NCI-H128 (cell line): ENCODE measurements around the gene TAGLN.
"Not testable (repeated sequence)": the region's sequence is repeated elsewhere in the genome, so short reads cannot be mapped to it uniquely, and the experiment has no call there.

ENCODE experiments used
- DNase-seq: peaks from one replicate; lab custom pipeline; 2025; ENCODE audit not compliant: unreplicated experiment; lab: John Stamatoyannopoulos, UW

Gene TAGLN

DNA sequence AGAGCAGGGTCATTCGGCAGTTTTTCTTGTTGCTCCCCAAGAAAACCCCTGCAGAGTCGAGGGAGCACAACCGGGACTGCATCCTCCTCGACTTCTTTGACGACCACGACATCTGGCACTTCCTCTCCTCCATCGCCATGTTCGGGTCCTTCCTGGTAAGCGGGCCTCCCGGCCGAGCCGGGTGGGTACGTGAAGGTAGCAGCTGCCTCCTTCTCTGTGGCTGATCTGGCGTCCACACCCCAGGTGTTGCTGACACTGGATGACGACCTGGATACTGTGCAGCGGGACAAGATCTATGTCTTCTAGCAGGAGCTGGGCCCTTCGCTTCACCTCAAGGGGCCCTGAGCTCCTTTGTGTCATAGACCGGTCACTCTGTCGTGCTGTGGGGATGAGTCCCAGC is 3.4 kb upstream of the TAGLN start:
- DNase-seq: no peak

DNA sequence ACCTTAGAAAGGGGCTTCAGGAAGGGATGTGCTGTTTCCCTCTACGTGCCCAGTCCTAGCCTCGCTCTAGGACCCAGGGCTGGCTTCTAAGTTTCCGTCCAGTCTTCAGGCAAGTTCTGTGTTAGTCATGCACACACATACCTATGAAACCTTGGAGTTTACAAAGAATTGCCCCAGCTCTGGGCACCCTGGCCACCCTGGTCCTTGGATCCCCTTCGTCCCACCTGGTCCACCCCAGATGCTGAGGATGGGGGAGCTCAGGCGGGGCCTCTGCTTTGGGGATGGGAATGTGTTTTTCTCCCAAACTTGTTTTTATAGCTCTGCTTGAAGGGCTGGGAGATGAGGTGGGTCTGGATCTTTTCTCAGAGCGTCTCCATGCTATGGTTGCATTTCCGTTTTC is 2.2 kb upstream of the TAGLN start:
- DNase-seq: no peak

DNA sequence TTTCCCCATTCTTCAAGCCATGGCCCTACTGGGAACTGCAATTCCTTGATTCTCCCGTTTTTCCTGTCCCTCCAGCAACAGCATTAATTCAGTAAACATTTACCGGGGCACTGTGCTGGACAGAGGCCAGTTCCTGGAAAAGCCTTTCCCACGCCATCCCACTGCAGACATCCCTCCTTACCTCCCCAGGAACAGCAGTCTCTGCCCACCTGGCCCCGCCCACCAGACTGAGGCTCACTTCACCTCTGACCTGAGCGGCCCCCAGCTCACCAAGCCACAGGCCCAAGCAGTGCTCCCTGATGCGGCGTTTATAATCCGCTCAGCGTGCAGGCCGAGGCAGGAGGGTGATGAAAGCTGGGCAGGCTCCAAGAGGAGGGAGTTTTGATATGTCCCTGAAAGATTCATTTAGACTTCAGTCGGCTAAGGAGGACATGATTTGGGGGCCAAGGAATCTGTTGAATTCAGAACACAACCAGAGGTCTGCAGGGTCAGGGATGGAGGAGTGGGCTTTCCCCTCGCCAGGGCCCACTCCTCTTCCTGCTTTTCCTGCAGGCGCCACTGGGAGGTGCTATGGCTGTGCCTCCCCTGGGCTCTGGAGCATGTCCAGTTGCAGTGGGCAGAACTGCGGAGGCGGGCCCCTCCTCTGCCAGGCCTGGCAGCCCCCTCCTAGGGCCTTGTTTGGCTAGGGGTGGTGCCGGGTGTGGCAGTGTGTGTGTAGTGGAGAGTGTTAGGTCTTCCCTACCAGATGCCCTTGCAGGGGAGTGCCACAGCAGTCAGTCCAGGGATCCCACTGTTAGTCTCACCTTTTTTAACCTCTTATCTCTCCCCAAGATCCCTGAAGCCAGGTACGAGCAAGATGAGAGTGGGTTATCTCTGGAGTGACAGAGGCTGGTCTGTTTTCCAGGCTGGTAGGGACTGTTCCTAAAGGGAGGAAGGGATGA is 1.4 kb upstream of the TAGLN start:
- DNase-seq: no peak

DNA sequence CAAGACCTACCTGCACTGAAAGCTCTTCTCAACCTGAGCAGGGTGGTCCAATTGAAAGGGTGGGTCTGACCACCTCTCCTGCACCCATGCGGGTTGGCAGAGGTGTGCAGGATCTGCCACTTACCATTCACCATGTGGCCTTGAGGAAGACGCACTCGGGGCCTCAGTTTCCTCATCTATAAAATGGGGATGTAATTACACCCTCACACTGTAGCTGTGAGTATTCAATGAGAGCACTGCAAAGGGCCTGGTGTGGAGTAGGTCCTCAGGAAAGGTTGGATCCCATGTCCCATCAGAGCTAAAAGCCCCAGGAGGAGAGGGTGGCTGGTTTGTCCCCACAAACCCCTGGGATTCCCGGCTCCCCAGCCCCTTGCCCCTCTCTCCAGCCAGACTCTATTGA is 557 bp upstream of the TAGLN start:
- no peak for DNase-seq

DNA sequence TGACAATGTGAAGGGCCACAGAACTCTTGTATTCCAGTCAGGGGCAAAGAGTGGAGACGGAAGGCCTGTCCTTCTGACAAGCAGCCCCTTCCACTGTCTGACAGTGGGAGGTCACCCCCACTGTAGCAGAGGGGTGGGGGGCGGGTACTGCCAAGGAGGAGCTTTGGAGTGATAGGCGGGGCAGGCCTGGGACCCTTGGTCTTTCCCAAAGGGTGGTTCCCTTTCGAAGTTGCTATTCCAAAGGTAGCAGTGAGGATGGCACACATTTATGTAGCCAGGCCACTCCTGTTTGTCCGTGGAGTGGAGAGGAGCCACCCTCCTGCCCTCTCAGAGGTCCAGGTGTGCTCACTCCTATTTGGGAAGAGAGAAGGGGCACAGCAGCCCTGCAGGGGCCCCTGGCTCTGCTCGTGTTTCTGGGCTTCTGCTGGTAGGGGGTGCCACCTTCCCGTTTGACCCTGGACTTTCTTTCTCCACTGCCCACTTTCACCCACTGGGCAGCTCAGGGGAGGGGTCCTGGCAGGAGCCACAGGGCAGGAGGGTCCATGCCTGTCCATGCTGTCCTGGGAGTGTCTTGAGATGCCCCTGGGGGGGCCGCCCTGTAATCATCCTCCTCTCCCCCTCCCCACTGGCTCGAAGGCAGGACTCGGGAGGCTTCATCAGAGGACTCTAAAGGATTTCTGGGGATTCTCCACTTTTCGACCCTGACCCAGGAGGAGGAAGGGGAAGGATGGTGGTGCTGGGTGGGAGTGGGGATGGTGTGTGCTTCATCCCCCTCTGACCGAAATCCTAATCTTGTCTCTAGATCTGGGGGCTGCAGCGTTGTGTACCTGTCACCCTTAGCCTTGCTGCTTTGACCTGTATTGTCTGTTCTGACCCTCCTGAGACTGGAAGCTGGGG is 994 bp downstream of the TAGLN start:
- no peak for DNase-seq

DNA sequence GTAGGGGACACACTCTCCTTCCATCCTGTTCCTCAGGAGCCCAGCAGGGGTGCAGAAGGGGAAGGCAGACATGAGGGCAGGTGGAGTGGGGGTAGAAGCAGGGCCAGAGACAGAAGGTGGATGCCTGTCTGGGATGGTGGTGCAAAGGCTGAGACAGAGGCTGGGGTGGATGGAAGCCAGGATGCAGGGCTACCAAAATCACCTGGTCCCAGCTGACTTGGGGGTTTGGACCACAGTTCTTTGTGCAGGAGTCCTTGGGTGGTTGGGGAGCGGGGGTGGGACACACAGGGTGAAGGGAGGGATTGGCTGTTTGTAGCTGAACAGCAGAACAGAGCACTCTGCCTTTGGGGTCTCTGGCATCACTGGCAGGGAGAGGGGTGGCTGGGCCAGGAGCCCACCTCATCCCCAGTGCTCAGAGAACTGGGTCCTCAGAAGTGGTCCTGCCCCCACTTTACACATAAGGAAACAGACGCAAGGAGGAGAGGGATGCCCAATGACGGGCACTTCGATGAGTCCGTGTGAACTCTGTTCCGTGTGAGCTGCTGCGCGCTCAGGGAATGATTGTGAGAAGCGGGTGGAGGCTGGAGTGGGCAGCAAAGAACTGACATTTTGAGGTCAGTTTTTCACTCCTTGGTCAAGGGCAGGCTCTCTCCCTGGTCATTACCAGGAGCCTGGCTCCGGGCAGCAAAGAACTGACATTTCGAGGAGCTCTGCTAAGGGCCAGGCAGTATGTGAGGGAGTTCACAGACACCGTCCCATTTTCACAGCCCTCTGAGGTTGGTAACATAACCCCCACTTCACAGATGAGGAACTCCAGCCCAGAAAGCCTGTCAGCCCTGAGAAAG is 1.9 kb downstream of the TAGLN start:
- DNase-seq: no peak

DNA sequence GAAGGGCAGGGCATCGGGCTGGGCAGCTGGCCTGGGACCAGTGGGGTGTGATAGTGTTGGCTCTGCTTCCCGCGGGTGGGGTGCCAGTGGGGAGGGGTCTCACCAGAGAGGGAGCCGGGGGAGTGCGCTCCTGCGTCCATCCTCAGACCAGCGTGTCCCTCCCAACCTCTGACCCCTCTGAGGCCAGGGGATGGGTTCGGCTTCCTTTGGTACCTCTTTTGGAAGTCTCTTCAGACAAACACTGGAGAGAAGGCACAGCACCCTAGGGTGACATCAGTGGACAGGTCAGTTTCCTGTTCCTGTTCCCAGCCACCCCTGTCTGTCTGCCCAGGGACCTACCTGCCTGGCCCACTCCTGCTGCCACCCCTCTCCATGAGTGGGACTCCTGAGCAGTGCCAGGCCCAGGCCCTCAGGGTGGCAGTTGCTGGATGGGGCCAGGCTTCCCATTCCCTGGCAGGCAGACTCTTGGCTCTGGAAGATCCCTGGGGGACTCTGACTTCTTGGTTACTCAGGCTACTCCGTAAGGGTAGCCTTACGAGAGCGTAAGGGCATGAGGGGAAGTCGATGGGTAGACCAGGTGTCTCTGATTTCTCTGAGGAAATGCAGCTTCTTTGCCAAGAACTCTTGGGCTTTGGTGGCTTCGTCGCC is 2.6 kb downstream of the TAGLN start:
- DNase-seq: no peak

DNA sequence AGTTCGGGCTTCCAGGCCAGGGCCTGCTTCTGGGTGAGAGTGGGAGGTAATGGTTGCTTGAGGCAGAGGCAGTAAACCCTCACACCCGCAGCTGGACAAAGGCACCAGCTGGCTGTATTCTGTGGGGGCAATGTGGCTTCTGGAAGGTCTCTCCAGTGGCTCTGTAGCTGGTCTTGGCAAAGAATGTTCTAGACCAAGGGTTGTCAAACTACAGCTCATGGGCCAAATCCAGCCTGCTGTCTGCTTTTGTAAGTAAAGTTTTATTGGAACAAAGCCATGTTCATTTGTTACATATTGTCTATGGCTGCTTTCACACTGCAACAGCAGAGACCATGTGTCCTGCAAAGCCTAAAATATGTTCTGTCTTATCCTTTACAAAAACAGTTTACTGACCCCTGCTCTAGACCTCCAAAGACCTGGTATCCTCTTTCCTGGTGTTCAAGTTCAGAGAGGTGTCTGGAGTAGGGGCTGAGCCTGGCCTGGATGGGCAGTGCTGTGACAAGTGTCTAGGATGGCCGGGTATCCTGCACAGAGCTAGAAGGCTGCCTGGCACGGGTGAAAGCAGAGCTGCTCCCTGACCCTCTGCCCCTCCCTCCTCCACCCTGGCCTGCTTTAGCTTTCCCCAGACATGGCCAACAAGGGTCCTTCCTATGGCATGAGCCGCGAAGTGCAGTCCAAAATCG is 3.4 kb downstream of the TAGLN start:
- no peak for DNase-seq

DNA sequence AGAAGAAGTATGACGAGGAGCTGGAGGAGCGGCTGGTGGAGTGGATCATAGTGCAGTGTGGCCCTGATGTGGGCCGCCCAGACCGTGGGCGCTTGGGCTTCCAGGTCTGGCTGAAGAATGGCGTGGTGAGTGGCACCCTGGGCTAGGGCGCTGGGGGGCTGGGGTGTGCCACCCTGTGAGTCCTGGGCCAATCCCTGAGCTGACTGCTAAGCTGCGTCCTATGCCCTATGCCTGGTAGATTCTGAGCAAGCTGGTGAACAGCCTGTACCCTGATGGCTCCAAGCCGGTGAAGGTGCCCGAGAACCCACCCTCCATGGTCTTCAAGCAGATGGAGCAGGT is 3.9 kb downstream of the TAGLN start:
- no peak for DNase-seq

DNA sequence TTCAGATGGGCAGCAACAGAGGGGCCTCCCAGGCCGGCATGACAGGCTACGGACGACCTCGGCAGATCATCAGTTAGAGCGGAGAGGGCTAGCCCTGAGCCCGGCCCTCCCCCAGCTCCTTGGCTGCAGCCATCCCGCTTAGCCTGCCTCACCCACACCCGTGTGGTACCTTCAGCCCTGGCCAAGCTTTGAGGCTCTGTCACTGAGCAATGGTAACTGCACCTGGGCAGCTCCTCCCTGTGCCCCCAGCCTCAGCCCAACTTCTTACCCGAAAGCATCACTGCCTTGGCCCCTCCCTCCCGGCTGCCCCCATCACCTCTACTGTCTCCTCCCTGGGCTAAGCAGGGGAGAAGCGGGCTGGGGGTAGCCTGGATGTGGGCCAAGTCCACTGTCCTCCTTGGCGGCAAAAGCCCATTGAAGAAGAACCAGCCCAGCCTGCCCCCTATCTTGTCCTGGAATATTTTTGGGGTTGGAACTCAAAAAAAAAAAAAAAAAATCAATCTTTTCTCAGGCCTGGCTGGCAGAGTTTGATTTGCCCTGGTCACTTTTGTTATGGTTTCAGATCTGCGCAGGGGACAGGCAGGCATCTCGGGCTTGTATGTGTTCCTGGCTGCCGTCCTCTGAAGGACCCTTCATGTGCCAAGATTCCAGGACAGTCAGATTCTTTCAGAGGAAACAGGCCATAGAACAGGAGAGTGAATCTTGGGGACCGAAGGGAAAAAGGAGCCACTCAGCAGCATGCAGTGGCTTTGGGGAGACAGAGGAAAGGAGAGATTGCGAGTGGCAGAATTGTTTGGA is 5.3 kb downstream of the TAGLN start:
- DNase-seq: no peak

DNA sequence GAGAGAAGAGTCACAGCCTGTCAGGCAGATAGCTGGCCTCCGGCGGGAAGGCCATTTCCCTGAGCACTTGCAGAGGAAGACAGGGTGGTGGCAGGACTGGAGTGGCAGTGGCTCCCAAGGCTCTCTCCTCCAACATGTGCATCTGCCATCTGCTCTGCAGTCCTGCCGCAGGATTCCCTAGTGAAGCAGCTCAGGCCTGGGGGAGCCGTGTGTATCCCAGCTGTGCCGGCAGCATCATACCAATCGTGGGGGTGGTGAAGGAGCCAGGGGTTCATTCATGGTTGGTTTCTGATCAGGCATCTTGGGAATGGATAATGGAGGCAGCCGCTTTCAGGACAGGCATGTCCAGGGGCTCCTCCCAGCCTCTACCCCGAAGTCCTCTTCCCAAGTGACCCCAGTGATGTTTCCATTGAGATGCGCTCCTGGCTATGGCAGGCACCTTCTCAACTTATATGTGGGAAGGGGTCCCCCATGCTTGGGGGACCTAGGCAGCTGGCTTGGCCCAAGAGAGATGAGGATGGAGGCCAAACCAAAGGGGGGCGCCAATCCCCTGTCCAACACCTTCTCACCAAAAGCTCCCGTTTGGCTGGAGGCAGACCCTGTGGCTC is 6.1 kb downstream of the TAGLN start:
- no peak for DNase-seq

DNA sequence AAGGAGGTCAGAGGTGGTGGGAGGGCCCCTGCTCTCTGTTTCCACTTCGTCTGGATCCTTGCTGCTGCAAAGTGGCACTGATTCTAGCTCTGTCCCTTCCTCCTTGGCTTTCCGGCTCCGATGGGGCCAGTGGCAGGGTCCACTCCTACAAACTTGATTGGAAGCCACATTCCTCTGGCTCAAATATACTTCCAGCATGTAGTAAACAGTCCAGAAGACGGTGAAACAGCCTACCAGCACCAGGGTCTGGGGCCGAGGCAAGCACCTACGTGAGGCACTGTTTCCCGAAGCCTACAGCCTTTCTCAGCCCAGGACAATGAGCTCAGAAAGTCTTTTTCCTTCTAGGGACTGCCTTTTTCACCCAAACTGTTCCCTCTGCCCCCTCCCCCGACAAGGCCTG is 6.9 kb downstream of the TAGLN start:
- not testable (repeated sequence) for DNase-seq

DNA sequence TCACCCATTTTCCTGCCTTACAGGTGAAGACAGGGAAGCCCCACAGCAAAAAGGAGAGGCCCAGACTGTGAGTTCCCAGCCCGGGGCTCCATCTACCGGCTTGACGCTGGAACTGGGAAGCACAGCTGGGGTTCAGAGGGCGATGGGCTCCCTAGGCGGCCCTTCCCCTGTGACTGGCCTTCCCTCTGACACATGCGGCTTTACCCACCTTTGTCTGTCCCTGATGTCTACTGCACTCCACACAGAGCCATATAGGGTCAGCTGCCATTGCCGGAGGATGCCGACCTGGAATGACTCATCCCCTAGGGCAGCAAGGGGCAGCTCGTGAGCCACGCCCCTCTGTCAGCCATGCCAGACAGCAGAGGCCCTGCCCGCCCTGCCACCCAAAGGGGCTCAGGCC is 7.7 kb downstream of the TAGLN start:
- not testable (repeated sequence) for DNase-seq

DNA sequence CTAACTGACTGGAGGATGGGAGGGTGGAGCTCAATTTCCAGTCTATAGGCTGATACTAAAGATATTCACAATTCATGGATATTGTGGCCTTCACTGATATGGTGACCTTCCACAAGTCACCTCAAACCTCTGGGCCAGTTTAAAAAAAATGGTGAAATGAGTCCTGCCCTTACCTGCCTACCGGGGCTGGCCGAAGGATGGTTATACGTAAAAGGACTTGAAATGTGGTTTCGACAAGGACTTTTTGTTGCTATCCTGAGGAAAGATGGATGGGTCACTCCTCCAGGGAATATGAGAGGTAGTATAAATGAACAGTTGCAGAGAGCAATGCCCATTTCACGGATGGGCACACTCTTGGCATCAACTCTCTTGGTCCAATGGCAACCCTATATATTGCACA is 8.3 kb downstream of the TAGLN start:
- DNase-seq: not testable (repeated sequence)

DNA sequence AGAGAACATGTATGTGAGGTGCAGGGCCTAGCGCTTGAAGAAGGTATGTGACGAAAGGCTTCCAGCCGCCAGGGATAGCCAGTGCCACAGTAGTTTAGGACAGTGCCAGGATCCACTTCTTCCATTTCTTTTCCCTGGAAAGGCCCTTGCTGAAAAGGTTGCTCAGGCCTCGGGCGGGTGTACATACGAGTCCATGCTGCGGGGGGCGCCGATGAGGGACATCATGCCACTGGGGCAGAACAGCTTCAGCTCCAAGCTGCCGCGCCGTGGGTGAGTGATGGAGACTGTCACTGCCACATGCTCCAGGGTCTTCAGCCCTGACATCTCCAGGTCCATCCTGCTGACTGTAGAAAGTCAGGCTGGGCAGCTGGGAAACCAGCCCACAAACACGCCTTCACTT is 9.5 kb downstream of the TAGLN start:
- not testable (repeated sequence) for DNase-seq

DNA sequence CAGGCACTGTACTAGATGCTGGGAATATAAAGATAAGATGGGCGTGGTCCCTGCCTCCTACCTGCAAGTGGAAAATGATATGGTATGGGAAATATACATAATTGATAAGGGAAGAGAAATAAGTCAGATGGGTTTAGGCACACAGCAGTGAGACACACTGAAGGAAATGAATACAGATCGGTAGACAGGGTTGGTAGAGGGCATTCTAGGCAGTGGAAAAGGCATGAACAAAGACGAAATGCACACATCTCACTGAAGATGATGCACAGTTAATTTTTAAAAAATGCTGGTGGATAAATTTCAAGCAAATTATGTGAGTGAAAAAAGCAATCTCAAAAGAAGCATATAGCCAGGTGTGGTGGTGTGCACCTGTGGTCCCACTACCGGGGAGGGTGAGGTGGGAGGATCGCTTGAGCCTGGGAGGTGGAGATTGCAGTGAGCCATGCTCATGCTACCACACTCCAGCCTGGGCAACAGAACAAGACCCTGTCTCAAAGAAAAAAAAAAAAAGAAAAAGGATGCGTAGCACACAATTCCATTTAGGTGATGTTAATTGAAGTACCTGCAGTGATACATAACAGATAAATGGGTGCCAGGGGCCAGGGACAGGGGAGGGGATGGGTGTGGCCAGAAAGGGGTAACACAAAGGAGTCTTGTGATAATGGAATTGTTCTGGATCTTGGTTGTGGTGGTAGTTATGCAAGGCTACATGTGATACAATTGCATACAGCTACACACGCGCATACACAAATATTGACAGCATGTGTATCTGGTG is 10.4 kb downstream of the TAGLN start:
- DNase-seq: not testable (repeated sequence)

DNA sequence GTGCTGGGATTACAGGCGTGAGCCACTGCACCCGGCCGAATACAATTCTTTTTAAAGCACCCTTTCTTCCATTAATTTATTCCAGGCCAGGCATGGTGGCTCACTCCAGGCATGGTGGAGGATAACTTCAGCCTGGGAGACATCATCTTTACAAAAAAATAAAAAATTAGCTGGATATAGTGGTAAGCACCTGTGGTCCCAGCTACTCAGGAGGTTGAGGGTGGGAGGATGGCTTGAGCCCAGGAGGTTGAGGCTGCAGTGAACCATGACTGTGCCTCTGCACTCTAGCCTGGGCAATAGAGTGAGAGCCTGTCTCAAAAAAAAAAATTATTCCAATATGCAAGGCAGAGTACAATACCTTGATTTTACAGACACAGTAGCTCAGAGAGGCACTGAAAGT is 11.4 kb downstream of the TAGLN start:
- no peak for DNase-seq

DNA sequence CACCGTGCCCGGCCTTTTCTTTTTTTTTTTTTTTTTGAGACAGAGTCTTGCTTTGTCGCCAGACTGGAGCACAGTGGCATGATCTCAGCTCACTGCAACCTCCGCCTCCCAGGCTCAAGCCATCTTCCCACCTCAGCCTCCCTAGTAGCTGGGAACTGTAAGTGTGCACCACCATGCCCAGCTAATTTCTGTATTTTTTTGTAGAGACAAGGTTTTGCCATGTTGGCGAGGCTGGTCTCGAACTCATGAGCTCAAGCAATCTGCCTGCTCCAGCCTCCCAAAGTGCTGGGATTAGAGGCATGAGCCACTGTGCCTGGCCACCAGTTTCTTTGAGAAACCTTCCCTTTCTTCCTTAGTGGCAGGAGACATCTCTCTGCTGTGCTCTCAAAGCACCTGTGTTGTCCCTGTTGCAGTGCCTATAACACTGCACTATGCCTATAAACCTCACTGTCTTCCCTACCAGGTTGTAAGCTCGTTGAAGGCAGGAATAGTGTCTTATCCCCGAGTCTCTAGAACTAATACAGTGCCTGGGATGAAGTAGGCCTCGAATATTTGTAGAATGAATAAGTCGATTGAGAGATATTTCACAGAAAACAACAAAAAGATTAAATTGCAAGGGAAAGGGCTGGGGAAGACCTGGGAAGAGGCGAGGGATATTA is 13.7 kb downstream of the TAGLN start:
- DNase-seq: no peak
